Measurements from ENCODE around the gene CRISPLD2.
"Not testable (repeated sequence)": the region's sequence is repeated elsewhere in the genome, so short reads cannot be mapped to it uniquely, and the experiment has no call there.

Gene CRISPLD2

DNA sequence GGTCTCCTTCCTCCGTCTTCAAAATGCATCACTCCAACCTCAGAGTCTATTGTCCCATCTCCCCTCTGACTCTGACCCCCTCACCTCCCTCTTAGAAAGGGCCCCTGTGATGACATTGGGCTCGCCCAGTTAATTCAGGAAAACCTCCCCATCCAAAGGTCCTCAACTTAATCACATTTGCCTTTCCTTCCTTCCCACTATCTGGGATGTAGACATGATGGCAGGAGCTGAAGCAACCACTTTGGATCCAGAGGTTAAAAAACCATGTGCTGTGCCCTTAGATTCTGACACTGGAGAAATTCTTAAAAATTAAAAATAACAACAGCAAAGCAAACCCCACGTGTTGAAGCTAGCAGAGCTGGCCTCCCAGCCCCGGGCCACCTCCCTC is 111.3 kb downstream of the CRISPLD2 start:
- no peak for DNase-seq (ENCODE audit: low read depth)

DNA sequence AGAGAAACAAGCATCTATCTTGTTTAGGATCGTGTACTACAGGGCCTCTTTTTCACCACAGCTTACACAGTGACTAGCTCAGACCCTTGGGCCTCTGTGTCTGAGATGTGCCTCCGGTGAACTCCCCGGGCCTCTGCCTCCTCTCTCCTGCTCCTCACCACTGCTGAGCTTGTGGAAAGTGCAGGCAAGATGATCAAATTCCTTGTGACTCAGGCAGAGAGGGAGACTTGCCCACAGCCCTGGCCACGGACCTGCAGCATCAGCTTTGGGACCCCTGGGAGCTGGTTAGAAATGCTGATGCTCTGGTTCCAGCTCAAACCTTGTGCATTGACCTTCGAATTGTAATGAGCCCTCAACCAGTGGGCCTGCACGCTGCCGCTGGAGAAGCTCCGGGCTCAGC is 111.7 kb downstream of the CRISPLD2 start:
- no peak for DNase-seq (ENCODE audit: low read depth)

DNA sequence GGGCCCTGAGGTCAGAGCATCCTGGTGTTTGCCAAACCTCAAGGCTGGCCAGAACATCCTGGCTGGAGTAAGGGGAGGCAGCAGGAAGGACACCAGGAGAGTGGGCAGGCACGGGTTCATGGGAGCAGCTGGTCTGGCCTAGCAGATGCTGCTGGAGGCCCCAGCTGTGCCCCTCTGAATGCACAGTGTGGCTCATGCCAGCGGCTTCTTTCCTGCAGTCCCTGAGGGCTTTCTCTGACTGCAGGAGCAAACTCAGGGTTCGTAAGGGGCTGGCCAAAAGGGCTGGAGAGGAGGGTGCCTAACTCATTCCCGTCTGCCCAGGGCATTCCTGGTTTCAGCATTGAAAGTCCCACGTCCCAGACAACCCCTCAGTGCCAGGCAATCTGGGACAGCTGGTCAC is 112.9 kb downstream of the CRISPLD2 start:
- DNase-seq (ENCODE audit: low read depth) = no peak

DNA sequence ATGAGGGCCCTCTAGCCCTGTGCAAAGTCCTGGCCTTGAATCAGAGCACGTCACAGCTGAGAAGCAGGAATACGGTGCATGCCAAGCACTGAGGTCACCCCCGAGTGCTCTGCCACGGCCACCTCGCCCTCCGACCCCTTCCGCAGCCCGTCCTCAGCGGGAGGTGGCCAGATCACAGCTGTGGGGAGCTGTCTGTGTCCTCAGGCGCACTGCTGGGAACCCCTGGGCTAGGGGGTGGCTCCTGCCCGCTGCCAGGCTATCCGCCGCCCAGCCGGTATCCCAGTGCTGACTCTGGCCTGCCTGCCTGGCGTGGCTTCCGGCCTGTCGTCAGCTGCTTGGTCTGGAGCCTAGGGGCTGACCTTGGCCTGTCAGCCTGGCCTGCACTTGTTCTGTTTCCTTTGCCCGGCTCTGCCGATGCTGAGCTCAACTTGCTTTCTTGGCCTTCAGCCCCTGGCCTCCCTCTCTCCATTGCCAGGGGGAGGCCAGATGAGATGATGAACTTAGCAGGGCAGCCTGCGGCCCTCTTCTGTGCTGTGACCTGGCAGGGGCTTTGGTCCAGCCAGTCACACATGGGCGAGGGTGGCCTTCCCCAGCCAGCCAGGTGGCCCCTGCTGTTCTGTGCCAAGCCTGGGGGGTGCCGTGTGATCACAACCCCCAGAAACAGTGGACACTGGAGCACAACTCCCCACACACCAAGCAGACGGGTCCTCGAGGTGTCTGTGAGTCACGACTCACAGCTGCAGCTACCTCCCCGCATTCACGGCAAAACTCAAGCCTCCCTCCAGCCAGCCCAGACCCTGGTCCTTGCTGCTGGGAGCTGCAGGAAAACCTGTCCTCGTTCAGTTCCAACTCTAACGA is 114.2 kb downstream of the CRISPLD2 start:
- DNase-seq (ENCODE audit: low read depth) = no peak

DNA sequence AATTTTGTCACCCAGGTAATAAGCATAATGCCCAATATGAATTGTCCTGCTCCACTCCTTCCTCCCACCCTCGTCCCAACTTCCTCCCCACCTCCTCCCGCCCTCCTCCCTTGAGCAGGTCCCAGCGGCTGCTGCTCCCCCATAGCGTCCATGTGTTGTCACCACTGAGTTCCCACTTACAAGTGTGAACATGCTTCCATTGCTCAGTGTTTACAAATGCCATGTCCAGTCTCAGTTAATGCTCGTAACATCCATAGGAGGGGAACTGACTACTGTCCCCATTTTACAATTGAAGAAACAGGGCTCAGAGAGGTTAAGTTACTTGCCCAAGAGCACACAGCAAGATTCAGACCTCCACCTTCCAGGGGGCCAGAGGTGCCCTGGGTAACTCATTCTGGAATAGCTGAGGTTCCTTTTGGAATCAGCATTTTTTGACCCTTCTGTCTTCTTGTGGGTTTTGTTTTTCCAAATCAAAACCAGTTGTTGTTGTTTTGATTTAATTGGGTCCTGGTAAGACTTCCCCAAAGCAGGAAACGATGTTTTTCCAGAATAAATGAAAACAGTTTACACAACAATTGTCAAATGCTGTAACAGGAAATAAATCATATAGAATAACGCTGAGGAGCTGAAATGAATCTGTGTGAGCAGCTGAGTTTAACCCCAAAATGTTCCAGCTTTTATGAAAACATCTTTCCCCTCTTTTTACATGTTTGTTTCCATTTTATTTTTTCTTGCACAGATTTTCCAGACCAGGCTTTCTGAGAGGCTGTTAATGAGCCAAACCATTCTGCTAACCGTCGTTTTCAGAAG is 117.6 kb downstream of the CRISPLD2 start:
- no peak for DNase-seq (ENCODE audit: low read depth)

DNA sequence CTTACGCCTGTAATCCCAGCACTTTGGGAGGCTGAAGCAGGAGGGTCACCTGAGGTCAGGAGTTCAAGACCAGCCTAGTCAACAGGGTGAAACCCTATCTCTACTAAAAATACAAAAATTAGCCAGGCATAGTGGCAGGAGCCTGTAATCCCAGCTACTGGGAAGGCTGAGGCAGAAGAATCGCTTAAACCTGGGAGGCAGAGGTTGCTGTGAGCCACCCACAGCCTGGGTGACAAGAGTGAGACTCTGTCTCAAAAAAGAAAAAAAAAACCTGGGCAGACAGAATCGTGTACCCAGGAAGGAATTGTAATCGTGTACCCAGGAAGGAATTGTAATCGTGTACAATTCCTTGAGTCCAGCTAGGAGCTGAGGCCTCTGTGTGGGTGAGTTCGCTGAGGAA is 118.8 kb downstream of the CRISPLD2 start:
- DNase-seq (ENCODE audit: low read depth) = not testable (repeated sequence)

DNA sequence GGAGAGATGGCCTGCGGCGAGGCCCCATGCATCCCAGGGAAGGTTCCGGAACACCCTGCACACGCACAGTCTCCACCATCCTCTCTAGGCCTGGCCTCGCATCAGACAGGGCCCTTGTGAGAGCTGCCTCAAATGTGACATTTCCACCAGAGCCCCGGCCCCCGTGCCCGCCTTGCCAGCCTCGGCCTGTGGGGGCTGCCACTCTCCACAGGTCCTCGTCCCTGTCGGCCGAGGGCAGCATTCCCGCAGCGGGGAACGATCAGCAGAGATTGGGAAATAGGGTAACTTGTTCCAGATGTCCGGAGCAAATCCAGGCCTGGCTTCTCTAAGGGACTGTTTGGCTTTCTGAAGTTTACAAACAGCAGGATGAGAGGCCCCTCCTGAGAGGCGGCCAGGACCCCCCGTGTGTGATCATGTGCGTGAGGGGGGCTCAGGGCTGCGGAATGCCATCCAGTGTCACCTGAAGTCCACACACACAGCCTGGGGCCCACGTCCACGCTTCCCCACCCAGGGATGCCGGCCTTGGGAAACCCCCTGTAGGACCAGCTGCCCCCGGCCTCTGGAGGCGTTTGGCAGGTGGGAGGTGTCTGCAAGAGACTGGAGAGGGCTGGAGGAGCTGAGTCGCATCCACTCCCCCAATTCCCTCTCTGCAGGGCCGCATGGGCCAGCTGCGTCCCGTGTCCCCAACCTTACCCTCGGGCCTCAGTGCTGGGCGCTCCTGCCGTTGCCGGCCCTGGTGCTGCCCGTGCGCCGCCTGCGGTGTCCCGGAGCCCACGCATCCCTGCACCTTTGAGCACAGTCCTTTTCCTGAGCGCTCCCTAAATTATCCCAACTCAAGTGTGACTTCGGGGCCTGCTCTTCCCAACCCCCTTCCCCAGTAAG is 121.1 kb downstream of the CRISPLD2 start:
- no peak for DNase-seq (ENCODE audit: low read depth)

DNA sequence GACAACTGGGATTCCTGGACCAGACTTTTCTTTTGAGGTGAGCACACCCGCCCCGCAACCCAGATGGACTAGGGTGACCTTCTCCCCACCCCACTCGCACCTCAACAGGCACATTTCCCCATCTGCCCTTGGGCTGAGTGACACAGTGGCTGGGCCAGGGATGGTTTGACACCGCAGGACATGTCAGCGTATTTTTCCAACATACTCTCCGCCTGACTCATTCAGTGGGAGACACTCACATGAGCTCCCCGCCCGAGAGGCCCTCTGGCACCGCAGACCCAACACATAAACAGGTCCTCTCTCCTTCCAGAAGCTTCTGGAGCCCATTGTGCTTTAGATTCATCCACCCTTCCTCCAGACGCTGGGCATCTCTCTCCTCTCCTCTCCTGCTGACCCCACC is 122.1 kb downstream of the CRISPLD2 start:
- no peak for DNase-seq (ENCODE audit: low read depth)

DNA sequence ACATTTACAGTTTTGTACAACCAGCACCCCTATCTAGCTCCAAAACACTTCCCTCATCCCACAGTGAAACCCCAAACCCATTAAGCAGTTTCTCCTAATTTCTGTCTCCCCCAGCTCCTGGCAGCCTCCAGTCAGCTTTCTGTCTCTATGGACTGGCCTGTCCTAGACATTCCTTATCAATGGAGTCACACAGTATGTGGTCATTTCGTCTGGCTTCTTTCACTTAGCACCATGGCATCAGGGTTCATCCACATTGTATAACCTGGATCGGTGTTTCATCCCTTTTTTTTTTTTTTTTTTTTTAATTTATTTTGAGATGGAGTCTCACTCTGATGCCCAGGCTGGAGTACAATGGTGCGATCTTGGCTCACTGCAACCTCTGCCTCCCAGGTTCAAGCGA is 123.0 kb downstream of the CRISPLD2 start:
- no peak for DNase-seq (ENCODE audit: low read depth)

DNA sequence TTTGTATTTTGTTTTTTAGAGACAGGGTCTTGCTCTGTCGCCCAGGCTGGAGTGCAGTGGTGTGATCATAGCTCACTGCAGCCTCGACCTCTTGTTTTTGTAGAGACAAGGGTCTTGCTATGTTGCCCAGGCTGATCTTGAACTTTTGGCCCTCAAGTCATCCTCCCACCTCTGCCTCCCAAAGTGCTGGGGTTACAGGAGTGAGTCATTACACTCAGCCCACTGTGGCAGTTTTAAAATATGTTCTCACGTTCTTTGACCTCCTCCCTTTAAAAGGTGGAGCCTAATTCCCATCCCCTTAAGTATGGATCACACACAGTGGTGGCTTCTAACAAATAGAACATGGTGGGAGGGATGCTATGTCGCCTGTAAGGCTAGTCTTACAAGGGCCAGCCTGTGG is 123.8 kb downstream of the CRISPLD2 start:
- no peak for DNase-seq (ENCODE audit: low read depth)

DNA sequence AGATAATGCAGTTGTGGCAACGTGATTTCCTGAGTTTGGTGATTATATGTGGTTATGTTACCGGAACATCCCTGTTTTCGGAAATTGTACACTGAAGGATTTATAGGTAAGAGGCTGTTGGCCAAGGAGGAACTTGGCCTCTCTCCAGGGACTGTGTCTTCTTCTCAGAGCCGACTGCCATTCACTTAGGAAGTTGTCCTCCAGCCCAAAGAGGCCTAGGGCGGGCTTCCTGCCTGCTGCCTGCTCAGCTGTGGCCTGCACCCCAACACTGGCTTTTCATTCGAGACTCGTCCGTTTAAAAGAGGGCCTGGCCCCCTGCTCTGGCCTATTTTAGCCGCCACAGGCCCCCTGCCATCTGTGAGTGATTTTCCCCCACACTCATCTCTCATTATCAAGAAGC is 127.2 kb downstream of the CRISPLD2 start:
- DNase-seq (ENCODE audit: low read depth) = no peak

DNA sequence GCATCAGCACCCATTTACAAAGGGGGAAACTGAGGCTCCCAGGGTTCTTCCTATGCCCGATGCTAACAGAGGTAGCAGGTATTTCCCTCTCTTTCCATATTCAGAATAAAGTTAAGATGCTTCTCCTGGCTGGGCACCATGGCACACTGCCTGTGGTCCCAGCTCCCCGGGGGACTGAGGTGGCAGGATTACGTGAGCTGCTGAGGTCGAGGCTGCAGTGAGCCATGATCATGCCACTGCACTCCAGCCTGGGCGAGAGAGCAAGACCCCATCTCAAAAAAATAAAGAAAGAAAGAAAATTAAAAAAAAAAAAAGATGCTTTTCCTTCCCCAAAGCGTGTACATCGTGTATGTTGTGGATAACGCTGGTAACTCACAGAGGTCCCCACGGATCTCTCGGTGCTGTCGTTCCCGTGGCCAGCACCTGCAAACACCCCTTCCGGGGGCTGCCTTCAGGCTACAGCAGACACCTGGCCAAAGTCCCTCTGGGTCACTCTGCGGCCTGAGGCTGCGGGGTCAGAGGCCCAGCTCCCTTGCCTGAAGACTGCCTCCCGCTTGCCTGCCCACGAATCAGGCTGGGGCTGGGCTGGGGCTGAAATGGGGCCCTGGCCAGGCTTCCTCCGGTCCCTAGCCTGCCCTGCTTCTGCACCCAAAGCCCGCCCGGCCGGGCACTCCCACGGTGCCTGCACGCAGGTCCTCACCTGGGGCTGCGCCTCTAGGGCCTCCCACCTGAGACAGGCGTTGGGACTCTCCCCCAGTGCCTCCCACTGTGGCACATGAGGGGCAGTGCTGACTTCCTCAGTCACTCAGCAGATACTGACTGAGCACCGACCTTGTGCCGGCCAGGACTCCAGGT is 128.4 kb downstream of the CRISPLD2 start:
- DNase-seq (ENCODE audit: low read depth) = no peak

DNA sequence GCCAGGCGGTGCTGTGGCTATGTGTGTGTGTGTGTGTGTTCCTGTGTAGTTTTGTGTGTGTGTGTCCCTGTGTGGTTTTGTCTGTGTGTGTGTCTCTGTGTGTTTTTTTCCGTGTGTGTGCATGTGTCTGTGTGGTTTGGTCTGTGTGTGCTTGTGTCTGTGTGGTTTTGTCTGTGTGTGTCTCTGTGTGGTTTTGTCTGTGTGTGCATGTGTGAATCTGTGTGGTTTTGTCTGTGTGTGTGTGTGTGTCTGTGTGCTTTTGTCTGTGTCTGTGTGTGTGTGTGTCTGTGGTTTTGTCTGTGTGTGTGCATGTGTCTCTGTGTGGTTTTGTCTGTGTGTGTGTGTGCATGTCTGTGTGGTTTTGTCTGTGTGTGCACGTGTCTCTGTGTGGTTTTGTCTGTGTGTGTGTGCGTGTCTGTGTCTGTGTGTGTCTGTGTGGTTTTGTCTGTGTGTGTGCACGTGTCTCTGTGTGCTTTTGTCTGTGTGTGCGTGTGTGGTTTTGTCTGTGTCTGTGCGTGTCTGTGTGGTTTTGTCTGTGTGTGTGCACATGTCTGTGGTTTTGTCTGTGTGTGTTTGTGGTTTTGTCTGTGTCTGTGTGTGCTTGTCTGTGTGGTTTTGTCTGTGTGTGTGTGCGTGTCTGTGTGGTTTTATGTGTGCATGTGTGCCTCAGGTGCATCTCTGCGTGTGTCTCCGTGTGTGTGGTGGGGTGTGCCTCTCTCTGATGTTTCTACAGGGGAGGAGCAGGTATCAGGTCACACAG is 129.2 kb downstream of the CRISPLD2 start:
- DNase-seq (ENCODE audit: low read depth) = no peak

DNA sequence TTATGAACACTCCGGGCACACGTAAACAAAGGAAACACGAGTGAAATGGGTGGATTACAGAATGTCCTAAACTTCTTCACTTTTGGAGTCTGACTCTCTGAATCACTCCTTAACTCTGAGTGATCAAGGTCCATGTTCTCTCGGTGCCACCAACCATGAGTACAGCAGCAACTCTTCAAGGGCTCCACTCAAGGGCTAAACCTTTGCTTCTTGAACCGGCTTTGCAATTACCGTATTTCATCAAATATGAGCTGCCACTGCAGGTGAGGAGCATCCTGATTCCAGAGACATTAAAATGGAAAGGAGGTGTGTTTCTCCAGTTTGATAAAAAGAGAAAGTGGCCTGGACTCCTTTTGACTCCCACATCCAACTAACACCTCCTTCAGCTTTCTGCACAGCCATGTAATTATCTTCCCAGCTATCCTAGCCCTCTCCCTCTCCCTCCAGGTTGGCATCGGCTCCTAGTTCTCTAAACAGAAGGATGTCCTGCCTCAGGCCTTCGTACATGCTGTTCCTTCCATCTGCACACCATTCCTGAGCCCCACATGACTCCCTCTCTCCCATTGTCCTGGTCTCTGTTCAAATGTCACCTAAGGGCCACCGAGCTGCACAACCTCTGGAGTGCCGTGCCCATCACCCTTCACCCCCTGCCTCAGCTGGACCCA is 130.1 kb downstream of the CRISPLD2 start:
- no peak for DNase-seq (ENCODE audit: low read depth)

DNA sequence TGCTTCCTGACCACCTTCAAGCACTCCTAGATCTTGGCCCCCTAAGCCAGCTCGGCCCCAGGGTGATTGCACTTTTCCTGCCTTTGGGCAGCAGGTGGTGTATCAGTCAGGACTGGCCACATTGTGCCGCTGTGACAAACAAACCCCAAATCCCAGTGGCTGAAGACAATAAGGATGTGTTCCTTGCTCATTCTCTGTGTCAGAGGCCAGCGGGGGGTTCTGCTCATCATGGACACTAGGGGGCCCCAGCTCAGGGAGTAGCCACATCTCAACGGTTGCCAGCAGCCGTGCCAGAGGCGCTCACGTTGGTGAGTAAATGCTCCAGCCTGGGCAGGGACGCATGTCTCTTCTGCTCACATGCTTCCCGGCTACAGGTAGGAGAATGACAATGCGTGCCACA is 131.1 kb downstream of the CRISPLD2 start:
- DNase-seq (ENCODE audit: low read depth) = no peak

DNA sequence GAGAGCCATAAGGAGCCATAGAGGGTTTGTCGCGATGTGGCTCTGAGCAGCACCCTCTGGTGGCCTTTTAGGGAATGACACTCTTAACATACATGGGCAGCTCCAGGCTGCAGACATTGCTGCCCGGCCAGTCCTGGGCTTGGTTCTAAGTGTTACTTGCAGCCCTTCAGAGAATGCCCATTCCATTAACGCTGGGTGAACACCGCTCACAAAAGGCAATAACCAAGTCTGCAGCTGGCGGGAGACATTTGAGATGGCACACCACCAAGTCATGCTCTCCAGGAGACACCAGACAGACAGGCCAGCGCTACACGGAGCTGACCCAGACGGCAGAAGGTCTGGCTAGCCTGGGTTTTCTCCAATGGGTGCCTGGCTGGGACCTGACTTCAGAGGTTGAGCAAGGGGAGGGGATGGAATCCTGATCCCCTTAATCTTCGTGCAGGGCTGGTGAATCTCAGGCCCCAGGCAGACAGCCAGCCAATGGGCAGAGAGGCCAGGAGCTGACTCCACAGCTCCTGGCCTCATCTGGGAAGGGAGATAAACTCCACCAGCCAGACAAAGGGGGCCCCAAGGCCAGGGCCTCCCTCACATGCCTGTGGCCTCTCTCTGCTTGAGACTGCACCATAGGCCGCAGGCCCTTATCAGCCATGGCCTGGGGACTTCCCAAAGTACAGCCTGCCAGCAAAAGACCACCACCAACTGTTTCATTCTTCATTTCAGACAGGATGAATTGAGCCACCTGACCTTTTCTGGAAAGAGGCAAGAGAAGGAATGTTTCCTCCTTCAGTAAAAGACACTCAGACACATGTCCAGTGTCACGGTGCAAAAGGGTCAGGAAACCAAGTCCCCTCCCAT is 132.8 kb downstream of the CRISPLD2 start:
- DNase-seq (ENCODE audit: low read depth) = peak; percentile 87

DNA sequence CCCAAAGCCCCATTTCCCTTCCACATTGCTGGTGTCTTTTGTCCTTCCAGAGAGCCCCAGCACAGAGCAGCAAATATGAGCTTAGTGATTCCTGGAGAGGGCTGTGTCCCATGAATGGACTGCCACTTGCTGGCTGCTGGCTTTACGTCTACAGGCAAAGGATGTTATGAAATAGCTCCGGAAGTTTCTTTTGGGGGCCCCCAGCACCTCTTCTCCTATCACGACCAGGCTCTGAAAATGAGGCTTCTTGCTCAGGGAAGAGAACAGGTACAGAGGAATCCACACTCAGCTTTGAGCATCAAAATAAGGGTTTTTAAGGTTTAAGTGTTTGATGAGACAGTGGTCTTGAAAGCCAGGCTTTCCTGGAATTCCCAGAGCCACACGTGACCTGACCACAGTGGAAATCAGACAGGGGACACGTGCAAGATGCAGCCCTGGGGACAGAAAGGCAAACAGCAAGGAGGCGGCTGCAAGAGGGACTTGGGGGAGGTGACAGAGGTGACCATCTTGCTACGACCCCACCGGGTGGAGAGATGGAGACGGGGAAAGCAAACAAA is 133.5 kb downstream of the CRISPLD2 start:
- no peak for DNase-seq (ENCODE audit: low read depth)

DNA sequence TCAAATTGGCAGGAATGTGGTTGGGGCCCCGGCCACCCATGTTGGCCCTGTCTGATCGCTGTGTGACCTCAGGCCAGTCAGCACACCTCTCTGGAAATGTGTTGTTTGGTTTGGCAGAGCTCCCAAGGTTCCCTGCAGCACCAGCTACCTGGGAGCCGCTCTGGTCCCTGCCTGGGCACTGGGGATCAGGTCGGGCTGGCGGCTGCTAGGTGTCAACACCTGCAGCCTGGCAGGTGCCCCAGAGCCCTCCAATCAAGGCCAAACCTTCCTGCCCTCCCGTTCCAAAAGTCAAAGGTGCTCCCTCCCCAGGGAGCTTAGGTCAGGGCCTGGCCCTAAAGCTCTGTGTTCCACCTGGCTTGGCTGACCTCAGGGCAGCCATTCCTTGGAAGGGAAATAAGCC is 135.6 kb downstream of the CRISPLD2 start:
- DNase-seq (ENCODE audit: low read depth) = no peak

DNA sequence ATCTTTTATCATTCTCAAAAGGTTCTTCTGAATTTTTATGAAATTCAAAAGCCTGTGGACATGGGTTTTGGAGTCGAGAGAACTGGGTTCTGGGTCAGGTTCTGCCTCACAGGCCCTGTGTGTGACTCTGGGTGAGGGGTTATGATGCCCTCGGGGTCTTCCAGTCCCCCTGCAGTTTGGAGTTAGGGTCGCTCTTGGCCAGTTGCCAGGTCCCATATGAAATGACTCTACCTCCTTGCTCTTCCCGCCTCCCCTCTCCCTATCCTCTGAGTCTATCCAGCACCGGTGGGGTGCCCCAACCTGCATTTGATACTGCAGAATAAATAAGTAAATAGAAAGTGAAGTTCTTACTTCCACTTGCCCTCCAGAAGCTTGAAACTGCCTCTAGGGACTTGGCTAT is 137.4 kb downstream of the CRISPLD2 start:
- DNase-seq (ENCODE audit: low read depth) = no peak
